ENCODE results near the gene IFT172. TPM values are rescaled to one million over a fixed set of nuclear protein-coding genes. Genes with fewer than 3 reads are reported as not detected.
A peak's percentile ranks its signal among the peaks of the same experiment; 100 is the strongest.
"Not testable (repeated sequence)": the region's sequence is repeated elsewhere in the genome, so short reads cannot be mapped to it uniquely, and the experiment has no call there.

Gene IFT172
- total and polyA plus RNA-seq, 2 of the 4 experiments (the other 2 are of a cell fraction) = 18.8 to 25.5 TPM

GRCh38 chr2:27489498-27490397 is at the start of gene IFT172 (continued):
- TF ChIP-seq FOS (IDR thresholded peaks at IDR 0.05; ENCODE audit: low read depth, low read length) (no peak), BHLHE40 (IDR thresholded peaks at IDR 0.05; ENCODE audit: low read depth, low read length) (peak; percentile 28; the same call in 1 of the 2 replicates), CEBPB (IDR thresholded peaks at IDR 0.05; ENCODE audit: low read depth, low read length) (no peak; the same call in 1 of the 2 replicates), POLR2A (IDR thresholded peaks at IDR 0.05; ENCODE audit: low read depth, low read length) (peak; percentile 56; the same call in 1 of the 2 replicates), RCOR1 (IDR thresholded peaks at IDR 0.05; ENCODE audit: insufficient replicate concordance, low read length) (no peak)
- TF ChIP-seq, protein P1, sequence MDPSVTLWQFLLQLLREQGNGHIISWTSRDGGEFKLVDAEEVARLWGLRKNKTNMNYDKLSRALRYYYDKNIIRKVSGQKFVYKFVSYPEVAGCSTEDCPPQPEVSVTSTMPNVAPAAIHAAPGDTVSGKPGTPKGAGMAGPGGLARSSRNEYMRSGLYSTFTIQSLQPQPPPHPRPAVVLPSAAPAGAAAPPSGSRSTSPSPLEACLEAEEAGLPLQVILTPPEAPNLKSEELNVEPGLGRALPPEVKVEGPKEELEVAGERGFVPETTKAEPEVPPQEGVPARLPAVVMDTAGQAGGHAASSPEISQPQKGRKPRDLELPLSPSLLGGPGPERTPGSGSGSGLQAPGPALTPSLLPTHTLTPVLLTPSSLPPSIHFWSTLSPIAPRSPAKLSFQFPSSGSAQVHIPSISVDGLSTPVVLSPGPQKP (IDR thresholded peaks at IDR 0.05; ENCODE audit: borderline replicate concordance, low read depth, low read length) = no peak

DNA sequence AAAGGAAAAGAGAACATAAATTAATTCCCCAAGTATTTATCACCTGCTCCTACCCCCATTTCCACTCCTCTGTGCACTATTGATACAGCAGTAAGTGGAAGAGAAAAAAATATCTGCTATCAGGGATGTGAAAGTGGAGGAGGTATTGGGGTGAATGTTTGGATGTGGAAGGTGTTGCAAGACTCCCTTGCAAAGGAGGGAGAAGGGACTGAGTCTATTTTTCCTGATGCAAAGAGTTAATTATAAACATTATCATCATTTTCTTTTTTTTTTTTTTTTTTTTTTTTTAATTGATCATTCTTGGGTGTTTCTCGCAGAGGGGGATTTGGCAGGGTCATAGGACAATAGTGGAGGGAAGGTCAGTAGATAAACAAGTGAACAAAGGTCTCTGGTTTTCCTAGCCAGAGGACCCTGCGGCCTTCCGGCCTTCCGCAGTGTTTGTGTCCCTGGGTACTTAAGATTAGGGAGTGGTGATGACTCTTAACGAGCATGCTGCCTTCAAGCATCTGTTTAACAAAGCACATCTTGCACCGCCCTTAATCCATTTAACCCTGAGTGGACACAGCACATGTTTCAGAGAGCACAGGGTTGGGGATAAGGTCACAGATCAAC is 49.4 kb upstream of the IFT172 start:
- H2AFZ ChIP-seq (replicated peaks; ENCODE audit: low read length, poor library complexity); intact Hi-C loops (cut with micrococcal nuclease); H3K56ac ChIP-seq (ENCODE audit: extremely low read depth, insufficient read depth, low read length); H4K5ac ChIP-seq (ENCODE audit: low read depth, low read length); H3K4ac ChIP-seq (ENCODE audit: low read depth, low read length); H3K4me1 ChIP-seq (ENCODE audit: control insufficient read depth, insufficient read depth, low read length); H3K4me2 ChIP-seq (ENCODE audit: low read depth, low read length); H2BK5ac ChIP-seq (ENCODE audit: low read depth, low read length, poor library complexity, severe bottlenecking); CTCF ChIA-PET; H2BK120ac ChIP-seq (ENCODE audit: low read depth, low read length); H4K91ac ChIP-seq (ENCODE audit: insufficient read depth, low read depth, low read length); H3K4me3 ChIP-seq (ENCODE audit: insufficient read depth, low read depth, low read length); H3K23ac ChIP-seq (ENCODE audit: low read depth, low read length); H2AK5ac ChIP-seq (ENCODE audit: low read depth, low read length); POLR2A ChIA-PET (ENCODE audit: unreplicated experiment); H3K14ac ChIP-seq (replicated peaks; ENCODE audit: low read depth, low read length); in situ Hi-C loops (cut with MboI; ENCODE audit: low sequenced_read_pairs); H3K9me1 ChIP-seq (ENCODE audit: insufficient read depth, low read length); H3K27ac ChIP-seq (ENCODE audit: insufficient read depth, low read length); H3K9ac ChIP-seq (ENCODE audit: low read depth, low read length); H3K9me3 ChIP-seq (ENCODE audit: control insufficient read depth, insufficient read depth, low read length); H4K20me1 ChIP-seq (ENCODE audit: insufficient read depth, low read length); H4K8ac ChIP-seq (ENCODE audit: low read depth in 2 of 2, low read length in 2 of 2); H2BK20ac ChIP-seq (ENCODE audit: low read depth, low read length); H3K79me1 ChIP-seq (ENCODE audit: low read depth in 1 of 2, low read length in 2 of 2); DNase-seq; dilution Hi-C loops (cut with HindIII; ENCODE audit: low sequenced_read_pairs, unreplicated experiment); H2AK9ac ChIP-seq (replicated peaks; ENCODE audit: low read depth, low read length, poor library complexity); H3K36me3 ChIP-seq (ENCODE audit: control insufficient read depth, insufficient read depth, low read length); H3K18ac ChIP-seq (ENCODE audit: low read depth, low read length); ATAC-seq (ENCODE audit: low read depth); BruUV-seq (replicated peaks); H2BK15ac ChIP-seq (ENCODE audit: low read depth, low read length): not testable (repeated sequence)
- peaks cover 15% of the 10 kb centered on the region for H3K27me3 ChIP-seq (ENCODE audit: control insufficient read depth, insufficient read depth, low read length)
- no CpG with 5 or more reads among the region's 6 CpGs for WGBS, 2 experiments (ENCODE audit: extremely low coverage in 2 of 2, insufficient read length in 1 of 2)
